ENCODE results near the gene TRPM1. TPM values are rescaled to one million over a fixed set of nuclear protein-coding genes. Genes with fewer than 3 reads are reported as not detected.
"Not testable (repeated sequence)": the region's sequence is repeated elsewhere in the genome, so short reads cannot be mapped to it uniquely, and the experiment has no call there.

The TRPM1 gene
- total RNA-seq, 1 experiment from 2014 or later: 0.48 TPM

DNA sequence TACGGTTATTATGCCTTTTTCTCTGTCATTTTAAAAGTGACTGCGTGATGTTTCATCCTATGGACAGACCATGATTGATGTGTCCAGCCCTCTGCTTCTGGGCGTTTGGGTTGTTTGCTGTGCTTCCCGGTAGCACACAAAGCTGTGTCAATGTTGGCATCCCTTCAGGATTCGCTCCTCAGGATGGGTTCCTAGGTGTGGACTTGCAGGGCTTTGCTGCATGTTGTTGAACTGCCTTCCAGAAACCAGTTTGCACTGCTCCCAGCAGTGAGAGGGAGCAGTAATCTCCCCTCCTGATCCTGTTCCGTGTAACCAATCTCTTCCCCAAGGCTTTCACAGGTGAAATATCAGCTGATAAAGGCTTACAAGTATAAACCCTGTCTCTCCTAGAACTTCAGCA, 787 bp downstream of the TRPM1 start:
- Histone ChIP-seq H3K4me3 (ENCODE audit: insufficient read depth, low read depth, low read length) (no peak overlapping the region), H3K27me3 (ENCODE audit: control insufficient read depth, insufficient read depth, low read length) (no peaks in the 10 kb centered on the region), H3K36me3 (replicated peaks; ENCODE audit: control insufficient read depth, insufficient read depth, low read length) (no peaks in the 10 kb centered on the region)
- DNase-seq: no peak

GRCh38 chr15:31098953-31099740, 2.4 kb downstream of the TRPM1 start:
- Histone ChIP-seq H3K36me3 (replicated peaks; ENCODE audit: control insufficient read depth, insufficient read depth, low read length) (no peaks in the 10 kb centered on the region), H3K4me3 (ENCODE audit: insufficient read depth, low read depth, low read length) (no peak overlapping the region), H3K27me3 (ENCODE audit: control insufficient read depth, insufficient read depth, low read length) (no peaks in the 10 kb centered on the region)
- DNase-seq: no peak

DNA sequence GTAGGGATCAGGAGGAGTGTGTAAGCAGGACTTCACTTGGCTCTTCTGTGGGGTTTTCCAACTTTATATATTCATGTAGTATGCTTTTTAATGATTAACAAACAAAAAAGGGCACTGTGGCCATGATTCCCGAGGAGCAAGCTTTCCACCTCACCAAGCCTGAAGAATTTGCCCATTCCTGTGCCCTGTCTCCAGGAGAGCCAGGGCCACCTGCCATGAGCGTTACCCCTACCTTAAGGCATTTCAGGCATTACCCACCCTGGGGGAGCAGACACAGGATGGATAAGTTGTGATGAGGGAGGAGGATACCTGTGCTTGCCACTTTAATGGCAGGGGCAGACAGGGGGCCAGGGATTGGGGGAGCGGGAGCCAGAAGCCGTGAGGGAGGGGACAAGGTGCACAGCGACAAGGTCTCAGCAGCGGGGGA, 3.0 kb downstream of the TRPM1 start:
- Histone ChIP-seq H3K27me3 (ENCODE audit: control insufficient read depth, insufficient read depth, low read length) (no peaks in the 10 kb centered on the region), H3K36me3 (replicated peaks; ENCODE audit: control insufficient read depth, insufficient read depth, low read length) (no peaks in the 10 kb centered on the region), H3K4me3 (ENCODE audit: insufficient read depth, low read depth, low read length) (no peak overlapping the region)
- no peak for DNase-seq

DNA sequence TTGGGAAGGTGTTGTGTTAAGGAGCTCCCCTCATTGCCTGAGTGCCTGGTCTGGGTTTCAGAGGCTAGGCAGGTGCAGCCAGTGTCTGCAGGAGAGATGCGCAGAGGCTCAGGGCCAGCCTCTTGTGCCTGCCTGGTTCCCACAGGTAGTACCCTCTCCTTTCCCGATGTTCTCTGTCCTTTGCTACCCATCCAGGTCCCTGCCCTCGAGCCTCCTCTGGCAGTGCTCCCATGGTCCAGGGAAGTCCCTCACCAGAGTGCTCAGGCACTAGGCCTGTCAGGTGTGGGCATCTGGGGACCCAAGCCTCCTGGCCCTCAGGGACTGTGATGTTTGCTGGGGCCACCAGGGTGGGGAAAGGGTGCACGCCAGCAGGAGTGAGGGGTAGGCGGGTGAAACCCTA, 5.0 kb downstream of the TRPM1 start:
- H3K4me3 ChIP-seq (ENCODE audit: insufficient read depth, low read depth, low read length): no peak overlapping the region
- H3K27me3 ChIP-seq (ENCODE audit: control insufficient read depth, insufficient read depth, low read length): no peaks in the 10 kb centered on the region
- H3K36me3 ChIP-seq (replicated peaks; ENCODE audit: control insufficient read depth, insufficient read depth, low read length): no peaks in the 10 kb centered on the region
- DNase-seq: no peak

DNA sequence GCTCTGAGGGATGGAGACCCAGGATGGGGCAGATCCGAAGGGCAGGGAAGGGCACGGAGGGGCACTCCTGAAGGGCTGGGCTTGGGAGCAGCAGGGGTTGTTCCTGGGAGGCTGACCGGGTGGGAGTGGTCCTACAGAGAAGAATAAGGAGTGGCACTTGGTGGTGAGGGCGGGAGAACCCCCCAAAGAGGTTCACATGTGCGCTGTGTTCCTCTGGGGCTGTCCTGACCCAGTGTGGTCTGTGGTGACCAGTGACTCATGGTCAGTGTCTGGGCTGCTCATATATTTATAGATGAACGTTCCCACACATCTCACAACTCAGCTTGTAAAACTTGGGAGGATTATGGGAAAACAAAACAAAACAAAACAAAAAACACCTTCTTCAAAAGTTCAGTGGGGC, 10.0 kb downstream of the TRPM1 start:
- no peaks in the 10 kb centered on the region for H3K36me3 ChIP-seq (replicated peaks; ENCODE audit: control insufficient read depth, insufficient read depth, low read length)
- no peak overlapping the region for H3K4me3 ChIP-seq (ENCODE audit: insufficient read depth, low read depth, low read length)
- no peaks in the 10 kb centered on the region for H3K27me3 ChIP-seq (ENCODE audit: control insufficient read depth, insufficient read depth, low read length)
- DNase-seq: no peak

DNA sequence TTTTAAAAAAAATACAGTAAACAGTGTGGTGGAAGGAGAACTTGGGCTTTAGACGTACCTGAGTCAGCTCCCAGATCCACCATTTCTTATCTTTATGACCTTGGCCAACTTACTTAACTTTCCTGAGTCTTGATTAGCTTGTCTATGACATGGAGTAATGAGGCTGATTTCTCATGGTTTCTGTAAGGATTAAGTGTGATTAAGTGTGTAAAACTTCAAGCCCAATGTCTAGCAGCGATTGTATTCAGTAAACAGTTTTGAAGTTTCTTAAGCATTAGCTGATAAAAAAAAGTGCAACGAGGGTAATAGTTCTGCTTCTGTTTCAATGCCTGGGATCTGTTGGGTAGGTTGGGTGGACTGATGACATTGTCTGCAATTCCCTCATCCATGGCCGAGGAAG, 10.8 kb downstream of the TRPM1 start:
- Histone ChIP-seq H3K4me3 (ENCODE audit: insufficient read depth, low read depth, low read length) (no peak overlapping the region), H3K27me3 (ENCODE audit: control insufficient read depth, insufficient read depth, low read length) (no peaks in the 10 kb centered on the region), H3K36me3 (replicated peaks; ENCODE audit: control insufficient read depth, insufficient read depth, low read length) (no peaks in the 10 kb centered on the region)
- no peak for DNase-seq

DNA sequence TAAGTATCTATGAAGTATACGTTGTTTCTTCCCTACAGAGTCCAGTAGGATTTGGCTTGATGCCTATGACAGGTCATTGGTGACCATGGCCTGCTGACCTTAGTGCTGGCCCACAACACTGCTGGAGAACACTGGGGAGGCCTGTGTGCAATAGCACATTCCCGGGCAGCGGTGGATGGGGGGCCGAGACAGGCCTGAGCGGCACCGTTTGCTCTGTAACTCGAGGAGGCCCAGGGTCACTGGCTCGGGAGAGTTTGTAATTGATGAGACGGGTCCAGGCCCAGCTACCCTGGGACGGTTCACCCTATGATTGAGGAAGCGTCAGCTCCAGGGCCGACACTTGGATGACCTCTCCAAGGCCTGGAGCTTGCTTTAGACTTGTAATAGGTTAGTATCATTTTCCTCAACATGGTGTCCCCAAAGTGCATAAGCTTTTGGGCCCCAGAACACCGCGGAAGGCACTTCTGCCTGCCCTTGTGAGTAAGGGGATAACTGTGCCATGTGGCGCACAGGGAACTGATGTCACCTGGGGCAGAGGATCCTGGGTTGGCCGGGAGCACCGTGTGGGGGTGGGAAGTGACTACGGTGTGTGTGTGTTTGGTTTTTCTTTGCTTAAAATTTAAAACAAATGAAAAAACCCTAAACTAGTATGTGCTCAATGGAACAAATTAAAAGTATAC, 12.0 kb downstream of the TRPM1 start:
- no peaks in the 10 kb centered on the region for H3K27me3 ChIP-seq (ENCODE audit: control insufficient read depth, insufficient read depth, low read length)
- no peak overlapping the region for H3K4me3 ChIP-seq (ENCODE audit: insufficient read depth, low read depth, low read length)
- no peaks in the 10 kb centered on the region for H3K36me3 ChIP-seq (replicated peaks; ENCODE audit: control insufficient read depth, insufficient read depth, low read length)
- DNase-seq: no peak

DNA sequence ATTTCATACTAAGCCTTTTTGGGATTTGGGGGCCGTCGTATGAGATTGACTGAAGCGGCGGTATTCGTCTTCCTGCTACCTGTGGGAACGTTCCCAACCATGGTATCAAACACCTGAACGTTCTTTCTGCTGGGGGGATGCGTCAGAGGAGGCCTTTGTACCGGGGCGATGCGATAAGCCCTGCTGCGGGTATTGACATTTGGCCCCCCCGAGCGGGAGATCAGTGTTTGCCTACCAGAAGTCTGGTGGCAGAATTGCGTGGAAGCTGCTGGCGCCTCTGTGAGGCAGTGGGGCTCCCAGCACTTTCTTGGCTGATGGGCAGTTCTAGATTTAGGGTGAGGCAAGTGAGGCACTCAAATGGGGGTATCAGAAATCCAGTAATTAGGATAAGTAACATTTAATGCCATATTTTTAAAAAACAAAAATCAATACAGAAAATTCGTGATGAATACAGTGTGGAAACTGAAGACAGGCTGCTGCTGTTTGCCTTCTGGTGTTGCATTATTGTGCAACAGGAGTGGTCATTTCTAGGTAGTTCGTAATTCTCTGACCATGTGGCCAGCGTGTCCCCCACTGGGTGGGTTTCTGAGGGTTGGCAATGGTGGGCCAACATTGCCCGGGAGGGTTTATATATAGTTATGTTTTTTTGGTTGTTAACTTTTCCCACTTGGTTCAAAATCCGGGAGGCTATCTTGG, 12.7 kb downstream of the TRPM1 start:
- H3K36me3 ChIP-seq (replicated peaks; ENCODE audit: control insufficient read depth, insufficient read depth, low read length): no peaks in the 10 kb centered on the region
- DNase-seq: no peak
- H3K27me3 ChIP-seq (ENCODE audit: control insufficient read depth, insufficient read depth, low read length): no peaks in the 10 kb centered on the region
- no peak overlapping the region for H3K4me3 ChIP-seq (ENCODE audit: insufficient read depth, low read depth, low read length)

DNA sequence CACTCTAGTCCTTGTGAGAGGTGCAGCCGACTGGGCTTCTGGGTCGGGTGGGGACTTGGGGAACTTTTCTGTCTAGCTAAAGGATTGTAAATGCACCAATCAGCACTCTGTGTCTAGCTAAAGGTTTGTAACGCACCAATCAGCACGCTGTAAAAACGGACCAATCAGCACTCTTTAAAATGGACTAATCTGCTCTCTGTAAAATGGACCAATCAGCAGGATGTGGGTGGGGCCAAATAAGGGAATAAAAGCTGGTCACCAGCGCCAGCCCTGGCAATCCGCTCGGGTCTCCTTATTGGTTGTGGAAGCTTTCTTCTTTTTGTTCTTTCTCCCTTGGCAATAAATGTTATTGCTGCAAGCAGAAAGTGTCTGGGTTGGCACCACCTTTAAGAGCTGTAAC, 13.5 kb downstream of the TRPM1 start:
- DNase-seq; H3K27me3 ChIP-seq (ENCODE audit: control insufficient read depth, insufficient read depth, low read length); H3K36me3 ChIP-seq (replicated peaks; ENCODE audit: control insufficient read depth, insufficient read depth, low read length); H3K4me3 ChIP-seq (ENCODE audit: insufficient read depth, low read depth, low read length): not testable (repeated sequence)

DNA sequence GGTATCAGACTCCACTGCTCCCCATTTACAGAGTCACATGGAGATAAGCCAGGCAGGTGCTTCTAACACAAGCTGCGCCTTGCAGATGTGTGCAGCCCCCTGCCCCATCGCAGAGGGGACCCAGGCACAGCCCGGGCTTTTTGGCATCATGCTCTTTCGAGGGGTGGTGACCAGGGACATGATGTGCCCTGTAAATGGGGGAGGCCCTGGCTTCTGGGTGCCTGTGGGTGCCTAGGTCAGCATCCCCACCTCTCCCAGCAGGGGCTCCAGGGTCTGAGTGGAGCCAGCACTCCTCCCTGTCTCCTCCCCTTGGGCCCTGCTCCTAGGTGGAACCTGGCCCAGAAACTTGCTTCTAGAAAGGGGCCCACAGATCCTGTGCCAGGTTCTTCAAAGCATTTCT, 15.2 kb downstream of the TRPM1 start:
- Histone ChIP-seq H3K27me3 (ENCODE audit: control insufficient read depth, insufficient read depth, low read length) (no peaks in the 10 kb centered on the region; the same call in 1 of the 2 replicates), H3K4me3 (ENCODE audit: insufficient read depth, low read depth, low read length) (no peak overlapping the region), H3K36me3 (replicated peaks; ENCODE audit: control insufficient read depth, insufficient read depth, low read length) (no peaks in the 10 kb centered on the region)
- no peak for DNase-seq

DNA sequence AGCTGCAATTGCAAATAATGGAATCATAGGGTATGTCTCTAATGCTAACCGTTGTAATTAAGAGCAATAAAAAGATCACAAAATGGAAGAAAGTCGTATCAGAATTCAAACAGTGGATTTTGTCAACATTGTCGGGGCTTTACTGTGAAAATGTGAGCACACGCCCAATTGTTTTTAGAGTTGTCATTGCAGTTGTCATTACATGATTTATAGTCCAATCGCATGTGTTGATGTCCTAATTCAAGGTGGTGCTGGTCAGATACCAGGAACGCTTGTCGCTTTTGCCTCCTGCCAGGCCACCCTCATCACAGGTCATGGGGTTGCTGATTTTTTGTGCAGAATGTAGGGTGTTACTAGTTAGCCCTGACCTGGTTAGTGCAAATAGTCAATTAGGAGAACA, 16.2 kb downstream of the TRPM1 start:
- no peaks in the 10 kb centered on the region; the same call in 1 of the 2 replicates for H3K27me3 ChIP-seq (ENCODE audit: control insufficient read depth, insufficient read depth, low read length)
- no peak for DNase-seq
- H3K36me3 ChIP-seq (replicated peaks; ENCODE audit: control insufficient read depth, insufficient read depth, low read length): no peaks in the 10 kb centered on the region
- H3K4me3 ChIP-seq (ENCODE audit: insufficient read depth, low read depth, low read length): no peak overlapping the region

- H3K36me3 ChIP-seq (replicated peaks; ENCODE audit: control insufficient read depth, insufficient read depth, low read length): no peaks in the 10 kb centered on the region
- DNase-seq: no peak
- no peaks in the 10 kb centered on the region; the same call in 1 of the 2 replicates for H3K27me3 ChIP-seq (ENCODE audit: control insufficient read depth, insufficient read depth, low read length)
- no peak overlapping the region for H3K4me3 ChIP-seq (ENCODE audit: insufficient read depth, low read depth, low read length)
Measured at GRCh38 chr15:31084176-31084575, 17.3 kb downstream of the TRPM1 start.

DNA sequence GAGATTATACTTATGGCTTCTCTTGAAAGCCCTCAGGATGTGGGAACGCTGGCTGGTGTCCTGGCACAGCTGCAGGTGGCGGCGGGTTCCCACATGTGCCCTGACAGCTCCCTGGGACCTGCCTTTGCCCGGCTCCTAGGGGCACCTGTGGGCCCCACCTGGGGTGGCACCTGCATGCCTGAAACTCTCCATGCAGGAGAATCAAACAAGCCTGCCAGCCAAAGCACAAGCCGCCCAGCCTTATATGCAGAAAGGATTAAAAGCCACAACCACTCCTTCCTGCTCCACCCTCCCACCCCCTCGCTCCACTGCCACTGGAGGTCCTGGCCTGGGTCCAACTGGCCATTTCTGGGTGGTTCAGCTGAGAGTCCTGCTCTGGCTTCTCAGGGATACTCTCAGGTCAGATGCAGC, 18.1 kb downstream of the TRPM1 start:
- H3K27me3 ChIP-seq (ENCODE audit: control insufficient read depth, insufficient read depth, low read length): no peaks in the 10 kb centered on the region; the same call in 1 of the 2 replicates
- no peak overlapping the region for H3K4me3 ChIP-seq (ENCODE audit: insufficient read depth, low read depth, low read length)
- H3K36me3 ChIP-seq (replicated peaks; ENCODE audit: control insufficient read depth, insufficient read depth, low read length): no peaks in the 10 kb centered on the region
- no peak for DNase-seq

DNA sequence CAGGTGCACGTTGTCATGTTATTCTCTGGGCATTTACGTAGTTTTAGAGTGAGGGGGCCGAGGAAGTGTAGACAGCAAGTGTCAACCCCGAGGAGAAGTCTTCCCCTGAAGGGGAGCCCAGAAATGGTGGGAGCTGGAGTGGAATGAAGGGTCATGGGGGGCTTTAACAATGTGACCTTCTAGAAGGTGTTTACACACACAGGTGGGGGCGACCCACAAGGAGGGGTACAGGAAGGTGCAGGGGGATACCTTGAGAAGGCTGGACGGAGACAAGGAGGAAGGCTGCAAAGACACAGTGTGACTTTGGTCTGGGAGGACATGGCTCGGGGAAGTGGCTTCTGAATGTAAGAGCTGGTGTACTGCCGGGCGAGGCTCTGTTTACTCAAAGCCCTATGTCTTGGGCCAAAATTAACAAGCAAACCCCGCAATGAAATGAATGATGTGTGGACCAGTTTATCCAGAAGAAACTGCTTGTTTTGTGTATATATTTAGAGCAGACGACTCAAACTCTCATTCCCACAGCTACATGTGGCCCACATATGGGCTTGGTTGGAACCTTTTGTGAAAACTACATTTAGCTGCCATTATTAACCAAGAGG, 18.7 kb downstream of the TRPM1 start:
- no peaks in the 10 kb centered on the region; the same call in 1 of the 2 replicates for H3K27me3 ChIP-seq (ENCODE audit: control insufficient read depth, insufficient read depth, low read length)
- no peaks in the 10 kb centered on the region for H3K36me3 ChIP-seq (replicated peaks; ENCODE audit: control insufficient read depth, insufficient read depth, low read length)
- H3K4me3 ChIP-seq (ENCODE audit: insufficient read depth, low read depth, low read length): no peak overlapping the region
- DNase-seq: no peak
